Measurements from ENCODE around the gene TFR2.
"Not testable (repeated sequence)": the region's sequence is repeated elsewhere in the genome, so short reads cannot be mapped to it uniquely, and the experiment has no call there.

TFR2 gene

DNA sequence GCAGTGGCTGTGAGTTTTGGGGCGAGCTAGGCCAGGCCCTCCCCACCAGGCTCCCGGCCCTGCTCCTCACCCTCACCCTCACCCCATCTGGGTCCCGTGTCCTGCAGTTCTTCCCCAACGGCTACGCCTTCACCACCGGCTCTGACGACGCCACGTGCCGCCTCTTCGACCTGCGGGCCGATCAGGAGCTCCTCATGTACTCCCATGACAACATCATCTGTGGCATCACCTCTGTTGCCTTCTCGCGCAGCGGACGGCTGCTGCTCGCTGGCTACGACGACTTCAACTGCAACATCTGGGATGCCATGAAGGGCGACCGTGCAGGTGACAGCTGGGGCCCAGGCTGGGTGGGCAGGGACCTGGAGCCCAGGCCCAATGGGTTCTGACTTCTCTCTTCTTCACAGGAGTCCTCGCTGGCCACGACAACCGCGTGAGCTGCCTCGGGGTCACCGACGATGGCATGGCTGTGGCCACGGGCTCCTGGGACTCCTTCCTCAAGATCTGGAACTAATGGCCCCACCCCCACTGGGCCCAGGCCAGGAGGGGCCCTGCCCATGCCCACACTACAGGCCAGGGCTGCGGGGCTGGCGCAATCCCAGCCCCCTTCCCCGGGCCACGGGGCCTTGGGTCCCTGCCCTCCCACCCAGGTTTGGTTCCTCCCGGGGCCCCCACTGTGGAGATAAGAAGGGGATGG is 37.1 kb upstream of the TFR2 start:
- no peak for DNase-seq (ENCODE audit: low read depth in 2 of 2)

DNA sequence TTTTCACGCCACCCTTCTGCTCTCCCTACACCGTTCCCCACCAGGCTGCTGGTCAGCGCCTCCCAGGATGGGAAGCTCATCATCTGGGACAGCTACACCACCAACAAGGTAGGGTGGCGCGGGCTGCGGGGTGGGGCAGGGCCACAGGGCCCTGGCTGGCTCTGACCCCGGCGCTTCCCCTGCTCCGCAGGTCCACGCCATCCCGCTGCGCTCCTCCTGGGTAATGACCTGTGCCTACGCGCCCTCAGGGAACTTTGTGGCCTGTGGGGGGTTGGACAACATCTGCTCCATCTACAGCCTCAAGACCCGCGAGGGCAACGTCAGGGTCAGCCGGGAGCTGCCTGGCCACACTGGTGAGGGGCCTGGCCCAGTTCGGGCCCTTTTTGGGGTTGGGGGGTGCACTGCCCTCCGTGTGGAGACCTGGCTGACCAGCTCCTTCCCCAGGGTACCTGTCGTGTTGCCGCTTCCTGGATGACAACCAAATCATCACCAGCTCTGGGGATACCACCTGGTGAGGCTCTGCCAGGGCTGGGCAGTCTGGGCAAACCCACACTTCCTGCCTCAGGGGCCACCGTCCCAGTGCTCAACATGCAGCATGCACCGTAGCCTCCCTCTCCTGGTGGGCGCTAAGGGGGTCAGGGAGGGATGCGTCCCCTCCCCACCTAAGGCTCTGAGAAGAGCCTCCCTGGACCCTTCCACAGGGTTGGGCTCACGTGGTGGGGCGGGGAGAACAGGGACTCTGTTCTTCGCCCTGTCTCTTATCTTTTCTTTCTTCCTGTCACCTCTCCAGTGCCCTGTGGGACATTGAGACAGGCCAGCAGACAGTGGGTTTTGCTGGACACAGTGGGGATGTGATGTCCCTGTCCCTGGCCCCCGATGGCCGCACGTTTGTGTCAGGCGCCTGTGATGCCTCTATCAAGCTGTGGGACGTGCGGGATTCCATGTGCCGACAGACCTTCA is 36.2 kb upstream of the TFR2 start:
- DNase-seq (ENCODE audit: low read depth in 2 of 2): no peak

DNA sequence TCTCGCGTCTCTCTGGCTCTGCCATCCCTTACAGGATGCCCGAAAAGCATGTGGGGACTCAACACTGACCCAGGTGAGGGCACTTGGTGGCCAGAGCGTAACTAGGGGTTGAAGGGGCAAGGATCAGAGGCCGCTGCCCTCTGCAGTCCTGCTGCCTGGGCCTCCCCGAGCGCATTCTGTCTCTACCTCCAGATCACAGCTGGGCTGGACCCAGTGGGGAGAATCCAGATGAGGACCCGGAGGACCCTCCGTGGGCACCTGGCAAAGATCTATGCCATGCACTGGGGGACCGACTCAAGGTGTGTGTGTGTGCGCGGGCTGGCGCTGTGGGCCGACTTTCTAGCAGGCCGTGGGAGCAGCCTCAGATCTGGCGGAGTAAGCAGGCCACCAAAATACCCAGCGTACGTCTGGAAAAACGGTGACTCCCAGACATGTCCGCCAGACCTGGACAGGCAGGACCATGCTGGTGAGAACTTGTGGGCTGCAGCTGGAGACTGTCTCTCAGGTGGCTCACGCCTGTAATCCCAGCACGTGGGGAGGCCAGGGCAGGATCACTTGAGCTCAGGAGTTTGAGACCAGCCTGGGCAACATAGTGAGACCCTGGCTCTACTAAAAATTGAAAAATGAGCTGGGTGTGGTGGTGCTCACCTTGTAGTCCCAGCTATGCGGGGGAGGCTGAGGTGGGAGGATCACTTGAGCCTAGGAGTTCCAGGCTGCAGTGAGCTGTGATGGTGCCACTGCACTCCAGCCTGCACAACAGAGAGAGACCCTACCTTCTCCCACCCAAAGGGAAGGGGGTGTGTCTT is 35.4 kb upstream of the TFR2 start:
- DNase-seq (ENCODE audit: low read depth in 2 of 2): no peak

DNA sequence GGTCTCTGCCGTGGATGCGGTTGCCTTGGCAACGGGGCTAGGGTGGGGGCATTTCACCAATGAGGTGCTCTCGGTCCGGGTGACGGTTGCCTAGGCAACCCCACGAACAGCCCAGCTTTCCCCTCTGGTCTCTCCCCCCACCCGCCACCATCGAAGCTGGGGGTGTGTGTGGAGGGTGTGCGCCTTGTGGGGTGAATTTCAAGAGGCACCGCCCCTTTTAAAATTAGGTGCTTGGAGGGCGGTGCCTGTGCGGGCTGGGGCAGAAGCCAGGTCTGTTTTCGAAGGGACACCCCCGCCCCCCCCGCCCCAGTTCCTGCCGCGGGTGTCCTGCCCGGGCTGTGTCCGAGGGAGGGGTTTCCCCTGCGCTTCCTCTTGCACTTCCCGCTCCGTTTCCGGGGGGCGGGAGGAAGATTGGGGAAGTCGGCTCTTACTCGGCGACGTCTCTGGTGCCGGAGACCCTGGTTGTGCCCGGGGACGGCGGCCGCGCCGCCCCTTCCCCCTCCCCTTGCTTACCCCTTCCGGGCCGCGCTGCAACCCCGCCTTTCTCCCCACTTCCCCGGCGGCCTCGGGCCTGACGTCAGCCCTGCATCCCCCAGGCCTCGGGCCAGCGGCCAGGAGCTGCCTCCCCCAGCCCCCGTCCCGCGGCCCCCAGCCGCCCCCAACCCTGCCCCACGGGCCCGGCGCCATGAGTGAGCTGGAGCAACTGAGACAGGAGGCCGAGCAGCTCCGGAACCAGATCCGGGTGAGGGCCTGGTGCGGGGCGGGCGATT is 34.4 kb upstream of the TFR2 start:
- DNase-seq (ENCODE audit: low read depth in 2 of 2): peak in 1 of 2 experiments; percentile 13

DNA sequence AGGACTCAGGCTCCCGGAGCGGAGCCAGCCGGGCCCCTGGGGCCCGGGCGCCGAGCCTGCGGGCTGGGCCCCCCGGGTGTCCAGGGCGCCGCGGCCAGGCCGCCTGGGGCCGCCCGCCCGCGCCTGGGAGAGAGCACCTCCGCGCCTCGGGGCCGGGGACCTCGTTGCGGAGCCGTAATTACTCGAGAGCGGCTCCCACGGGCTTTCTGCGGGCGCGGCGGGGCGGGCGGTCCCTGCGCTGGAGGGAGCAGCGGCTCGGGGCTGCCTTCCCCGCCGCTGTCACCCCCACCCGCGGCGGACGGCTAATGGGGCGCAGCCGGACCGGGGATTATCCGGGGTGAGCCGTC is 33.7 kb upstream of the TFR2 start:
- no peak for DNase-seq (ENCODE audit: low read depth in 2 of 2)

DNA sequence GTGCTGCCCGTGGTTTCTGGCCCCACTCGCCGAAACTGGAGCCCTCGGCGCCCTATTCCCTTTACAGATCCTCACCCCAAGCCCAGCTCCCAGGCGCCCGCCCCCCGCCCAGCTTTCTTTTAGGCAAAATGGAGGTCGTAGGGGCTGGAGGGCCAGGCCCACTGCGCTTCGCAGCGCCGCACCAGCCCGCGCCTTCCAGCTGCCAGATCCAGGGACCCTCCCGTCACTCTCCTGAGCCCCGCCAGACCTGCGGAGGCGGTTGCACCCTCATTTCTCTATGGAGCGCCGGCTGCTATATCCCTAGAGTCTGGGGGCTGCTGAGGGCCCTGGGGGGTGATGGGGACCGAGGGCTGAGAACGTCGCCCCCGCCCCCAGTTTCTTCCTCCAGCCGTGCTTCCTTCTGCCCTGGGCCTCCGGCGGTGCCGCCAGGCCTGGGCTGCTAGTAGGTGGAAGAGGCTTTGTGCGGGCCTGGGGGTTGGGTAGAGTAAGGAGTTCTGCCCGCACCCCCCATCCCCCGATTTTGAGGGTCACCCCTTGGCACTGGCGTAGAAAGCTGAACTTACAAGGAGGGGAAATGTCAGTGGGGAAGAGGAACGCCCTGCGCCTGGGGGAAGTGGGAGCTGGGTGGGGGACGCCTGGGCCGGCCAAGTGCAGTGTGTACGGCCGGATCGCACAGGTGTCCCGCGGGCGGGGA is 33.2 kb upstream of the TFR2 start:
- no peak for DNase-seq (ENCODE audit: low read depth in 2 of 2)

DNA sequence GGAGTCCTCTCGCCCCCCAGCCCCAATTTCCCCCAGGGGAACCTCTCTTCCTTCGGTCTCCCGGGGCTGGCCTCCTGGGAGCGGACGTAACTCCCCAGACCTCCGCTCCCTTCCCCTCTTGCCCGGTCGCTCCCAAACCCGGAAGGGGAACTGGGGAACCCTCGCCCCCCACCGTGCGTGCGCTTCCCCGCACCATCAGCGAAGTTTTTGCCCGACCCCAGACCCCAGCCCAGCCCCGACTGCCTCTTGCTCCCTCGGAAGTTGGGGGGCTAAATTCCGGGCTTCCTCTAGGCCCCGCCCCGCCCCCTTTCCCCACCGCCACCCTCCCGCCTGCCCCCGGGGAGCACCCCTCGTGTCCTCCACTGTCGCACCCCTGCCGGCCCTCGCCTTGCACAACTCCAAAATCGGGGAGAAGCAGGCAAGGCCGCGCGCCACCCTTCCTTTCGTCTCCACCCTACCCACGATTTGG is 32.6 kb upstream of the TFR2 start:
- DNase-seq (ENCODE audit: low read depth in 2 of 2): no peak

DNA sequence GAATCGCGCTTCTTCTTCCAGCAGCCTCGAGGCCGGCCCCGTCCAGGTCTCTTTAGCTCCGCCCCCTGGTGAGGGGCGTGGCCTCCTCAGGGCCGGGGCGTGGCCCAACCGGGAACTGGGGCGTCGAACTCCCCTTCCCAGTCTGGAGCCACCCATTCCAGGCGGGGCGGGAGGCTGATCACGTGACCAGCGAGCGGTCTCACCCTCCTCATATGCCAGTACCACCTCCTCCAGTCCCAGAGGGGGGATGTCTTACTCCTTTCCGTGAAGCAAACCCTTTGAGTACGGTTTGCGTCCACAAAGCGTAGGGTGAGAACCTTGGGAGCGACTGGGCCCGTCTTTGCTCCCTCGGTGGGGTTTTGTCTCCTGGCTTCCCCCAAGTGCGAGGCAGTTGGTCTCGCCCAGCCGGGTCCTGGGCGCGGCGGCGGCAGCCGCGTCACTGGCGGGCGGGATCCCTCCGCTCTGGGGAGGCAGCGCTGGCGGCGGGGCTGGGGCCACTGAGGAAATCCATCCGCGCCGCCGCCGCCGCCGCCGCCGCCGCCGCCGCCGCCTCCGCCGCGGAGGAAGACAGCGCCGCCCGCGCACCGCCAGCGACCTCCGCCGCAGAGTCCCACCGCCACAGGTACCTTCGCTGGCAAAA is 32.1 kb upstream of the TFR2 start, which contains the start of gene GNB2:
Gene GNB2 (plus strand): TSS at position 439 of the 640 bp plus-strand sequence. CDS start 2,526 bp downstream, outside the sequence.
- peak; percentile 99 for DNase-seq (ENCODE audit: low read depth in 2 of 2)

DNA sequence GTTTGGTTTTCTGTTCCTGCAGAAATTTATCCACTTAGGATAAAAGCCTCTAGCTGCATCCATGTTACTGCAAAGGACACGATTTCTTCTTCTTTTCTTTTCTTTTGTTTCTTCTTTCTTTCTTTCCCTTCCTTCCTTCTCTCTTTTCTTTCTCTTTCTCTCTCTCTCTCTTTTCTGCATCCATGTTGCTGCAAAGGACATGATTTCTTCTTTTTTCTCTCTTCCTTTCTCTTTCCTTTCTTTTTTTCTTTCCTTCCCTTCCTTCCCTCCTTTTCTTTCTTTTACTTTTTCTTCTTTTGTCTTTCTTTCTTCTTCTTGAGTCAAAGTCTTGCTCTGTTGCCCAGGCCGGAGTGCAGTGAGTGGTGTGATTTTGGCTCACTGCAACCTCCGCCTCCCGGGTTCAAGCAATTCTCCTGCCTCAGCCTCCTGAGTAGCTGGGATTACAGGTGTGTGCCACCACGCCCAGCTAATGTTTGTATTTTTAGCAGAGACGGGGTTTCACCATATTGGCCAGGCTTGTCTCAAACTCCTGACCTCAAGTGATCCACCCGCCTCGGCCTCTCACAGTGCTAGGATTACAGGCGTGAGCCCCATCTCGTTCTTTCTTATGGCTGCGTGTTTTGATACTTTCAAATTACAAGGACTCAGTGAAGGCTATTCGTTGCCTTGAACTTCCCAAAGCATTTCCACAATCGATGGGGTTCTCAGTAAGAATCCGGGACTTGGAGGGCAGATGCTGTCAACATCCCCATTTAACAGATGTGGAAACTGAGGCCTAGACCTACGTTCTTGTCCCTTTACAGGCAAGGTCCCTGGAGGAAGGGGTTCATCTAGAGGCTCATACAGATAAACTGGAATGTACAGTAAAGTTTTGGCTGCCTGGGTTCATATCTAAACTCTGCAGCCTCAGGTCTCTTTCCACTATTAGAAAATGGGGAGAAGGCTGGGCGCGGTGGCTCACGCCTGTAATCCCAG is 30.3 kb upstream of the TFR2 start:
- no peak for DNase-seq (ENCODE audit: low read depth in 2 of 2)

DNA sequence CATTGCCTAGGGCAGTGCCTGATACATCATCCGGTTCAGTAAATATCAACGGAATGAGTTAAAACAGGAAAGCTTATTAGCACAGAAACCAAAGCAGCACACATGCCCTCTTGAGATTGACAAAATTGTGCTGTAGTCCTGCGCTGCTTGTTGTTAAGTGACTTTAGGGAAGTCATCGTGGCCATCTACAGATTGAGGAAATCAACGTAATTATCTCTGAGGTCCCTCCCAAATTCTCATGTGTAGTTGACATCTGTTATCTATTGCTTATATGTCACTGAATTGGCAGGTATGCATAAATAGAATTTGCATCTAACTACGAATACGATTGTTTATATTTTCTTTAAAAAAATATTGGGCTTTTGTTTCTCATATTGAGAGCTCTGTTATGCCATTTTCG is 28.7 kb upstream of the TFR2 start:
- DNase-seq (ENCODE audit: low read depth in 2 of 2): no peak

DNA sequence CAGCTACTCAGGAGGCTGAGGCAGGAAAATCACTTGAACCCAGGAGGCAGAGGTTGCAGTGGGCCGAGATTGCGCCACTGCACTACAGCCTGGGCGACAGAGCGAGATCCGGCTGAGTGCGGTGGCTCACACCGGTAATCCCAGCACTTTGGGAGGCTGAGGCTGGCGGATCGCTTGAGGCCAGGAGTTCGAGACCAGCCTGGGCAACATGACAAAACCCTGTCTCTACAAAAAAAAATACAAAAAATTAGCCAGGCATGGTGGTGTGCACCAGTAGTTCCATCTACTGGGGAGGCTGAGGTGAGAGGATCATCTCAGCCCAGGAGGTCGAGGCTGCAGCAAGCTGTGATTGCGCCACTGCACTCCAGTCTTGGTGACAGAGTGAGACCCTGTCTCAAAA is 27.8 kb upstream of the TFR2 start:
- not testable (repeated sequence) for DNase-seq (ENCODE audit: low read depth in 2 of 2)

DNA sequence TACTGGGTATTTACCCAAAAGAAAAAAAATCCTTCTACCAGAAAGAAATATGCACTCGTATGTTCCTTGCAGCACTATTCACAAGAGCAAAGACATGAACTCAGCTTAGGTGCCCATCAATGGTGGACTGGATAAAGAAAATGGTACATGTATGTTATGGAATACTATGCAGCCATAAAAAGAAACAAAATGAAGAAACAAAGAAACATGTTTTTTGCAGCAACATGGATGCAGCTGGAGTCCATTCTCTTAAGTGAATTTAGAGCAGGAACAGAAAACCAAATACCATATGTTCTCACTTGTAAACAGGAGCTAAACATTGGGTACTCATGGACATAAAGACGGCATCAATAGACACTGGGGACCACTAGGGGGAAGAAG is 26.7 kb upstream of the TFR2 start:
- no peak for DNase-seq (ENCODE audit: low read depth in 2 of 2)

DNA sequence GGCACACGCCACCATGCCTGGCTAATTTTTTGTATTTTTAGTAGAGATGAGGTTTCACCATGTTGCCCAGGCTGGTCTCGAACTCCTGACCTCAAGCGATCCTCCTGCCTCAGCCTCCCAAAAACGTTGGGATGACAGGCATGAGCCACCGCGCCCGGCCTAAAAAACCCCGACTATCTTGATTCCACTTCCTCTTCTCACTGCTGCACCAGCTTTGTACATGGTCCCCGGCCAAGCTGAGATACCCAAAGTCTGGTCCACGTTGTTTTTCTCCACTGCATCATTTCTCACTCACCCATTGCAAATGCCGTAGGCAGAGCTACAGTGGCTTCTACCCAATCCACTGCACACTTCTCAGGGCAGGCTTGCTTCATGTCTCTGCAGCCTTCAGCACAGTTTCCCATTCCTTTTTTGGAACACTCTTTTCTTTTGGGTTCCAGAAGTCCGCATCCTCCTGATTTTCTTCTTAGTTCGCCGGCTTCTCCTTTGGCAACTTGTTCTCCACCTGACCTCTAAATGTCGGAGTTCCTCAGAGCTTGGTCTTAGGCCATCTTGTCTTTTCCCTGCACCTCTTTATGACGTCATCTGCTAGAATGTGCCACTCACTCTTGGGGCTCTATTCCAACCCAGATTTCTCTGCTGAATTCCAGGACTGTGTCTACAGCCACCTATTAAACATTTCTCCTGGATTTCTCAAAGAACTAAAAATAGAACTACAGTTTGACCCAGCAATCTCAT is 26.1 kb upstream of the TFR2 start:
- DNase-seq (ENCODE audit: low read depth in 2 of 2): no peak

DNA sequence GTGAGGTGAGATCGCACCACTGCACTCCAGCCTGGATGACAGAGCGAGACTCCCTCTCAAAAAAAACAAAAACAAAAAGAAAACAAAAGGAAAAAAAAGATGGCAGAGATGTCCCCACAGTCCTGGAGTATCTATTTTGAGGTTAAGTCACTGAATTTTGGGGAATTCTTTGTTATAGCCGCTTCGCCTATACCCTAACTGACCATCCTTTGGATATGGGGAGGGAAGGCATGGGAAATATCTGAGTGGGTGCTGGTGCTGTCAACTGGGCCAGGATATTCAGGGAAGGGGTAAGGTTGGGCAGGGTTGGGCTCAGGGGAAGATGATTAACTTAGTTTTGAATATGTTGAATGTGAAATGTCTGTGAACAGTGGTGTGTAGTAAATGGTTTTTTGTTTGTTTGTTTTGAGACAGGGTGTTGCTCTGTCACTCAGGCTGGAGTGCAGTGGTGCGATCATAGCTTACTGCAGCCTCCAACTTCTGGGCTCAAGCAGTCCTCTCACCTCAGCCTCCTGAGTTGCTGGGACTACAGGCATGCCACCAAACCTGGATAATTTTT is 23.9 kb upstream of the TFR2 start:
- DNase-seq (ENCODE audit: low read depth in 2 of 2): no peak

DNA sequence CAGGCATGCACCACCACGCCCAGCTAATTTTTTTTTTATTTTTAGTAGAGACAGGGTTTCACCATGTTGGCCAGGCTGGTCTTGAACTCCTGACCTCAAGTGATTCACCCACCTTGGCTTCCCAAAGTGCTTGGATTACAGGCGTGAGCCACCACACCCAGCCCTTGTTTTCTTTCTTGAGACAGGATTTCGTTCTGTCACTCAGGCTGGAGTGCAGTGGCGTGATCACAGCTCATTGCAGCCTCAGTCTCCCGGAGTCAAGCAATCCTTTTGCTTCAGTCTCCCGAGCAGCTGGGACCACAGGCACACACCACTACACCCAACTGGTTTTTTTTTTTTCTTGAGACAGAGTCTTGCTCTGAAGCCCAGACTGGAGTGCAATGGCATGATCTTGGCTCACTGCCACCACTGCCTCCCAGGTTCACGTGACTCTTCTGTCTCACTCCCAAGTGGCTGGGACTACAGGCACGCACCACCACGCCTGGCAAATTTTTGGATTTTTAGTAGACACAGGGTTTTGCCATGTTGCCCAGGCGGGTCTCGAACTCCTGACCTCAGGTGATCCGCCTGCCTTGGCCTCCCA is 20.9 kb upstream of the TFR2 start:
- not testable (repeated sequence) for DNase-seq (ENCODE audit: low read depth in 2 of 2)

DNA sequence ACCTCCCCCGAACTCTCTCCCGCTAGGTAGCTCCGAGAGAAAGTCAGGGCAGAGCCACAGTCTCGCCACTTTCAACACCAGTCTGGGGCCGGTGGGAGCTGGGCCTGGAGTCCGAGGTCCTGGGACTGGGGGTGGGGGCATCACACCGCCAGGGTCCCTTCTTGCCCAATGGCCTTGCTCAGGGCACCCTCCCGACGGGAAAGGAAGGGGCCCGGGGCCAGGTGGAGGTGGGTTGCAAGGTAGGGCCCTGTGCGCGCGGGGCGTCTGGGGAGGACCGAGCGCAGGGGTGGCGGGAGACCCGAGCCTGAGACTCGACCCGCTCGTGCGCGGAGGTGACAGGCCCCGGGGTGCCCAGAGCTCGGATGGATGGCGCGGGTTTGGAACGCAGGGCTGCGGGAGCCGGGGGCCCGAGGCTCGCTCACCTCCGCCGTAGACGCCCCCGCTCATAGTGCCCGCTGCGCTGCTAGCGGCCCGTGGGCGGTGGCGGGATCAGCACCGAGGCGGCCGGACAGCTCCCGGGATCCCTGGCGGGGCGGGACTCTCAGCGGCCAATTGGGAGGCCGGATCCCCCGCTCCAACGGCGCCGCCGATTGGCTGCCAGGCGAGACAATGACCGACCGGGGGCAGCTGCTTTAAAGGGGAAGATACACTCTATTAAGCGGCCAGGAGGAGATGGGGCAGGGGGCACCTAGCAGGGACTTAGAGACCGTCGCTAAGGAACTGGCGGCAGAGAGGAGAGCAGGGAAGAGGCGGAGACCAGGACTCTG is 14.7 kb upstream of the TFR2 start, which contains the start of gene ACTL6B:
Gene ACTL6B (minus strand): TSS at position 541 of the 767 bp plus-strand sequence. CDS start 94 bp downstream, at position 447.
- no peak for DNase-seq (ENCODE audit: low read depth in 2 of 2)

Data from fibroblast of skin of left biceps (primary cell).